SK-N-MC (cell line): ENCODE results near the gene FADS6.
"Not testable (repeated sequence)": the region's sequence is repeated elsewhere in the genome, so short reads cannot be mapped to it uniquely, and the experiment has no call there.

Experiments used
- EZH2 ChIP-seq: fragments of 200-600 bp; sonication (generic); IDR thresholded peaks from one replicate; pipeline ENCODE4 v1.6.1; 2017; ENCODE audit warnings: antibody characterized with exemption
- POLR2AphosphoS5 ChIP-seq: IDR thresholded peaks from 2 replicates; pipeline ENCODE4 v1.6.1; 2012; ENCODE audit warnings: mild to moderate bottlenecking, low read depth, low read length, borderline replicate concordance

DNA sequence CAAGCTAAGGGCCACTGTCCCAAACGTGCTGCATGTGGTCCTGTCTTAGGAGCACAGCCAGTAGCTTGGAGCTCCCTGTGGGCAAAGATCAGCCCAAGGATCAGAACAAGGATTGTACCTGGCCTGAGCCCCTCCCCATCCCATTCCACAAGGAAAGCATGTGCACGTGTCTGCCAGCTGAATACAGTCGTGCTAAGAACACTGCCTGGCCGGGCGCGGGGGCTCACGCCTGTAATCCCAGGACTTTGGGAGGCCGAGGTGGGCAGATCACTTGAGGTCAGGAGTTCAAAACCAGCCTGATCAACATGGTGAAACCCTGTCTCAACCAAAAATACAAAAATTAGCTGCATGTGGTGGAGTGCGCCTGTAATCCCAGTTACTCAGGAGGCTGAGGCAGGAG lies 23.4 kb downstream of the FADS6 start:
- not testable (repeated sequence) for TF ChIP-seq POLR2AphosphoS5, EZH2
